Activated naive CD4-positive, alpha-beta T cell treated with anti-CD3 and anti-CD28 coated beads for 36 hours (primary cell): ENCODE data around the gene DAZL. TPM values are rescaled to one million over a fixed set of nuclear protein-coding genes. Genes with fewer than 3 reads are reported as not detected.

Source experiments
- CTCF ChIA-PET: fragments of 350-600 bp; sonication (Branson Sonifier 250); formaldehyde crosslinking; loops from one replicate; lab custom pipeline; 2021; ENCODE audit warnings: antibody characterized with exemption; lab: Charles Lee
- DNase-seq: peaks from one replicate; pipeline ENCODE4 v3.0.0-alpha.2; 2020
- H3K27ac Mint-ChIP-seq: one replicate; pipeline ENCODE4 v1.8.0; 2021; ENCODE audit warnings: mild to moderate bottlenecking, mixed read lengths
- H3K27me3 Mint-ChIP-seq: one replicate; pipeline ENCODE4 v1.8.0; 2021; ENCODE audit warnings: low read depth, mixed read lengths
- H3K36me3 Mint-ChIP-seq: one replicate; pipeline ENCODE4 v1.8.0; 2021; ENCODE audit warnings: low read depth, mixed read lengths
- H3K4me1 Mint-ChIP-seq: one replicate; pipeline ENCODE4 v1.8.0; 2021; ENCODE audit warnings: low read depth, mixed read lengths
- H3K4me3 Mint-ChIP-seq: one replicate; pipeline ENCODE4 v1.8.0; 2021; ENCODE audit warnings: mild to moderate bottlenecking, moderate library complexity, mixed read lengths
- H3K9me3 Mint-ChIP-seq: one replicate; pipeline ENCODE4 v1.8.0; 2021; ENCODE audit warnings: mixed read lengths
- intact Hi-C: fragments of 100-400 bp; cut with micrococcal nuclease; formaldehyde crosslinking; loops from one replicate; pipeline ENCODE4 v1.15.1; 2023
- total RNA-seq, 2 experiments: library from RNA; stranded (reverse); gene quantifications; one replicate each; pipeline ENCODE4 v1.2.3, GENCODE V29; 2021

Gene DAZL
- total RNA-seq, 2 experiments from 2014 or later, result not detected

- H3K9me3 Mint-ChIP-seq, result no peaks in the 10 kb centered on the region
- no peaks in the 10 kb centered on the region for H3K36me3 Mint-ChIP-seq
- CTCF ChIA-PET, result no interaction called here
- DNase-seq, result no peak
- H3K27ac Mint-ChIP-seq, result no peak overlapping the region
- peaks cover 12% of the 10 kb centered on the region for H3K4me1 Mint-ChIP-seq
- intact Hi-C loops, result no loop called here
- H3K27me3 Mint-ChIP-seq, result peaks cover 2% of the 10 kb centered on the region
- no peak overlapping the region for H3K4me3 Mint-ChIP-seq
Measured at GRCh38 chr3:16589120-16589519, 16.1 kb downstream of the DAZL start.

GRCh38 chr3:16587681-16588060, 17.6 kb downstream of the DAZL start:
- Mint-ChIP-seq H3K36me3 (no peaks in the 10 kb centered on the region), H3K27me3 (peaks cover 2% of the 10 kb centered on the region), H3K4me1 (peaks cover 12% of the 10 kb centered on the region), H3K9me3 (no peaks in the 10 kb centered on the region), H3K27ac (no peak overlapping the region), H3K4me3 (no peak overlapping the region)
- CTCF ChIA-PET, result no interaction called here
- DNase-seq, result no peak
- intact Hi-C loops, result no loop called here

- no peaks in the 10 kb centered on the region for H3K36me3 Mint-ChIP-seq
- peaks cover 12% of the 10 kb centered on the region for H3K4me1 Mint-ChIP-seq
- DNase-seq, result no peak
- intact Hi-C loops, result no loop called here
- CTCF ChIA-PET, result interaction anchor here (0.6 to 1.0 kb wide), 3 partner anchors 9 to 714 kb away, joined by 3 to 6 read pairs (median 4); no protein-coding TSS in a partner anchor
- peaks cover 2% of the 10 kb centered on the region for H3K27me3 Mint-ChIP-seq
- H3K9me3 Mint-ChIP-seq, result no peaks in the 10 kb centered on the region
- no peak overlapping the region for H3K27ac Mint-ChIP-seq
- no peak overlapping the region for H3K4me3 Mint-ChIP-seq
Measured at GRCh38 chr3:16587047-16587680, 18.1 kb downstream of the DAZL start.

GRCh38 chr3:16584880-16585279, 20.3 kb downstream of the DAZL start:
- no peaks in the 10 kb centered on the region for H3K27me3 Mint-ChIP-seq
- H3K27ac Mint-ChIP-seq, result no peak overlapping the region
- no peaks in the 10 kb centered on the region for H3K36me3 Mint-ChIP-seq
- H3K4me1 Mint-ChIP-seq, result peaks cover 7% of the 10 kb centered on the region
- intact Hi-C loops, result no loop called here
- no peaks in the 10 kb centered on the region for H3K9me3 Mint-ChIP-seq
- CTCF ChIA-PET, result no interaction called here
- H3K4me3 Mint-ChIP-seq, result no peak overlapping the region
- DNase-seq, result no peak

- intact Hi-C loops, result no loop called here
Measured at GRCh38 chr3:16583551-16583950, 21.7 kb downstream of the DAZL start.

GRCh38 chr3:16570113-16570512, 35.1 kb downstream of the DAZL start:
- CTCF ChIA-PET, result no interaction called here
- no peak overlapping the region for H3K27ac Mint-ChIP-seq
- no peak for DNase-seq

More at GRCh38 chr3:16583551-16583950, 21.7 kb downstream of the DAZL start:
- Mint-ChIP-seq H3K27ac (no peak overlapping the region), H3K9me3 (no peaks in the 10 kb centered on the region), H3K36me3 (no peaks in the 10 kb centered on the region), H3K27me3 (no peaks in the 10 kb centered on the region), H3K4me3 (no peak overlapping the region), H3K4me1 (no peaks in the 10 kb centered on the region)
- CTCF ChIA-PET, result no interaction called here
- no peak for DNase-seq

GRCh38 chr3:16568532-16568931, 36.7 kb downstream of the DAZL start:
- intact Hi-C loops, result no loop called here
- CTCF ChIA-PET, result interaction anchor here (0.6 kb wide), 1 partner anchor 27 kb away, joined by 4 read pairs; no protein-coding TSS in a partner anchor
- Mint-ChIP-seq H3K9me3 (peaks cover 3% of the 10 kb centered on the region), H3K27me3 (peaks cover 4% of the 10 kb centered on the region), H3K4me3 (no peak overlapping the region), H3K36me3 (no peaks in the 10 kb centered on the region), H3K4me1 (no peaks in the 10 kb centered on the region), H3K27ac (no peak overlapping the region)
- no peak for DNase-seq

More at GRCh38 chr3:16570113-16570512, 35.1 kb downstream of the DAZL start:
- H3K4me1 Mint-ChIP-seq, result no peaks in the 10 kb centered on the region
- intact Hi-C loops, result no loop called here
- H3K4me3 Mint-ChIP-seq, result no peak overlapping the region
- H3K9me3 Mint-ChIP-seq, result peaks cover 3% of the 10 kb centered on the region
- peaks cover 7% of the 10 kb centered on the region for H3K27me3 Mint-ChIP-seq
- no peaks in the 10 kb centered on the region for H3K36me3 Mint-ChIP-seq

GRCh38 chr3:16568115-16568514, 37.1 kb downstream of the DAZL start:
- Mint-ChIP-seq H3K27me3 (peaks cover 4% of the 10 kb centered on the region), H3K9me3 (peaks cover 3% of the 10 kb centered on the region), H3K36me3 (no peaks in the 10 kb centered on the region), H3K27ac (no peak overlapping the region), H3K4me3 (no peak overlapping the region), H3K4me1 (no peaks in the 10 kb centered on the region)
- CTCF ChIA-PET, result interaction anchor here (0.6 to 0.8 kb wide), 2 partner anchors 9 to 27 kb away, joined by 4 to 5 read pairs; no protein-coding TSS in a partner anchor
- intact Hi-C loops, result no loop called here
- DNase-seq, result no peak

GRCh38 chr3:16559653-16560365, 45.4 kb downstream of the DAZL start:
- Mint-ChIP-seq H3K4me1 (no peaks in the 10 kb centered on the region), H3K4me3 (no peak overlapping the region)
- CTCF ChIA-PET, result no interaction called here

GRCh38 chr3:16554126-16554525, 51.1 kb downstream of the DAZL start:
- Mint-ChIP-seq H3K9me3 (no peaks in the 10 kb centered on the region), H3K27ac (no peak overlapping the region), H3K27me3 (no peaks in the 10 kb centered on the region), H3K4me3 (no peak overlapping the region), H3K36me3 (no peaks in the 10 kb centered on the region), H3K4me1 (peaks cover 11% of the 10 kb centered on the region)
- intact Hi-C loops, result no loop called here
- DNase-seq, result no peak
- CTCF ChIA-PET, result no interaction called here

More at GRCh38 chr3:16559653-16560365, 45.4 kb downstream of the DAZL start:
- DNase-seq, result no peak
- Mint-ChIP-seq H3K27ac (no peak overlapping the region), H3K27me3 (no peaks in the 10 kb centered on the region), H3K36me3 (no peaks in the 10 kb centered on the region), H3K9me3 (no peaks in the 10 kb centered on the region)
- intact Hi-C loops, result no loop called here

GRCh38 chr3:16552757-16553156, 52.5 kb downstream of the DAZL start:
- Mint-ChIP-seq H3K9me3 (no peaks in the 10 kb centered on the region), H3K36me3 (no peaks in the 10 kb centered on the region), H3K4me1 (peaks cover 11% of the 10 kb centered on the region), H3K27ac (no peak overlapping the region), H3K4me3 (no peak overlapping the region), H3K27me3 (no peaks in the 10 kb centered on the region)
- intact Hi-C loops, result no loop called here
- DNase-seq, result no peak
- CTCF ChIA-PET, result interaction anchor here (1.8 kb wide), 1 partner anchor 263 kb away, joined by 10 read pairs; no protein-coding TSS in a partner anchor

- no peaks in the 10 kb centered on the region for H3K27me3 Mint-ChIP-seq
- H3K4me3 Mint-ChIP-seq, result no peak overlapping the region
- H3K4me1 Mint-ChIP-seq, result peaks cover 15% of the 10 kb centered on the region
- intact Hi-C loops, result loop anchor here (2.0 kb wide), 3 partner anchors 31 to 373 kb away; no protein-coding TSS in a partner anchor
- peak overlapping the region; percentile 77 for H3K27ac Mint-ChIP-seq
- CTCF ChIA-PET, result interaction anchor here (0.6 to 2.3 kb wide), 9 partner anchors 27 to 500 kb away, joined by 3 to 11 read pairs (median 4); partner anchors contain the start of genes DPH3, OXNAD1 and RFTN1
- H3K9me3 Mint-ChIP-seq, result no peaks in the 10 kb centered on the region
- DNase-seq, result no peak
- no peaks in the 10 kb centered on the region for H3K36me3 Mint-ChIP-seq
Measured at GRCh38 chr3:16551342-16551976, 53.8 kb downstream of the DAZL start.
